ENCODE results near the gene COL9A2. TPM values are rescaled to one million over a fixed set of nuclear protein-coding genes. Genes with fewer than 3 reads are reported as not detected.

The COL9A2 gene
- total RNA-seq, 6 experiments from 2014 or later = 0.16 to 0.99 (median 0.46) TPM

- Histone ChIP-seq H3K4me3 (peak overlapping the region; percentile 29 to 48 (median 35)), H3K9me3 (no peaks in the 10 kb centered on the region), H3K36me3 (no peaks in the 10 kb centered on the region), H3K27me3 (peaks cover 0 to 14% of the 10 kb centered on the region in 2 donors), H3K27ac (no peak overlapping the region), H3K4me1 (peaks cover 0 to 13% (median 0%) of the 10 kb centered on the region in 4 donors)
- no peak for TF ChIP-seq POLR2A (IDR thresholded peaks at IDR 0.05)
- peak; percentile 78 to 95 (median 81) for TF ChIP-seq CTCF (IDR thresholded peaks at IDR 0.05)
- ATAC-seq (peak; percentile 86 to 95 (median 90)), DNase-seq (peak; percentile 76 to 85 (median 79))
- WGBS (ENCODE audit: insufficient coverage, low coverage, low lambda C conversion rate, missing lambda C conversion rate) = 4% methylated on average over 11 of the region's 42 CpGs
- intact Hi-C loops (cut with DNase I) = loop anchor here (10.0 kb wide), 1 partner anchor 171 kb away; no protein-coding TSS in a partner anchor
Observed at GRCh38 chr1:40315239-40315794, 1.8 kb downstream of the COL9A2 start.

GRCh38 chr1:40314721-40315238 is 2.3 kb downstream of the COL9A2 start:
- no peak for TF ChIP-seq POLR2A (IDR thresholded peaks at IDR 0.05)
- TF ChIP-seq CTCF (IDR thresholded peaks at IDR 0.05) = no peak
- intact Hi-C loops (cut with DNase I) = loop anchor here (10.0 kb wide), 1 partner anchor 170 kb away; no protein-coding TSS in a partner anchor
- 39% methylated on average over 8 of the region's 13 CpGs for WGBS (ENCODE audit: insufficient coverage, low coverage, low lambda C conversion rate, missing lambda C conversion rate)
- H3K4me3 ChIP-seq = peak overlapping the region in 2 of 3 donors; percentile 35 to 48
- no peak for ATAC-seq
- DNase-seq = no peak
- H3K36me3 ChIP-seq = no peaks in the 10 kb centered on the region
- H3K27me3 ChIP-seq = peaks cover 0 to 14% of the 10 kb centered on the region in 2 donors
- H3K9me3 ChIP-seq = no peaks in the 10 kb centered on the region
- H3K4me1 ChIP-seq = peaks cover 0 to 13% (median 0%) of the 10 kb centered on the region in 4 donors
- no peak overlapping the region for H3K27ac ChIP-seq

- 79% methylated on average over 2 of the region's 9 CpGs for WGBS (ENCODE audit: insufficient coverage, low coverage, low lambda C conversion rate, missing lambda C conversion rate)
Observed at GRCh38 chr1:40313958-40314720, 2.9 kb downstream of the COL9A2 start.

More at GRCh38 chr1:40313958-40314720, 2.9 kb downstream of the COL9A2 start:
- peaks cover 0 to 14% of the 10 kb centered on the region in 2 donors for H3K27me3 ChIP-seq
- peaks cover 0 to 13% (median 0%) of the 10 kb centered on the region in 4 donors for H3K4me1 ChIP-seq
- no peaks in the 10 kb centered on the region for H3K36me3 ChIP-seq
- ATAC-seq = no peak
- intact Hi-C loops (cut with DNase I) = loop anchor here (10.0 kb wide), 1 partner anchor 169 kb away; no protein-coding TSS in a partner anchor
- H3K4me3 ChIP-seq = no peak overlapping the region
- no peak for DNase-seq
- TF ChIP-seq POLR2A (IDR thresholded peaks at IDR 0.05) (no peak), CTCF (IDR thresholded peaks at IDR 0.05) (no peak)
- no peaks in the 10 kb centered on the region for H3K9me3 ChIP-seq
- H3K27ac ChIP-seq = no peak overlapping the region

All from right lobe of liver (tissue), 6 donors.